HS-5 (cell line): ENCODE measurements around the gene GIMAP4.
"Not testable (repeated sequence)": the region's sequence is repeated elsewhere in the genome, so short reads cannot be mapped to it uniquely, and the experiment has no call there.

Source experiments
- DNase-seq: peaks from one replicate; pipeline ENCODE4 v3.0.0-alpha.2; 2012; ENCODE audit warnings: low read depth

GIMAP4 gene

GRCh38 chr7:150567169-150567568, at the start of gene GIMAP4:
Gene GIMAP4, plus strand, starts transcription at chr7:150567390. Its CDS starts 2,512 bp downstream, at chr7:150569902.
- DNase-seq: no peak

- no peak for DNase-seq
Observed at GRCh38 chr7:150519310-150519709, 47.9 kb upstream of the GIMAP4 start.

- no peak for DNase-seq
Observed at GRCh38 chr7:150520145-150520544, 47.0 kb upstream of the GIMAP4 start.

GRCh38 chr7:150522931-150523330, 44.3 kb upstream of the GIMAP4 start:
- DNase-seq: not testable (repeated sequence)

- DNase-seq: no peak
Observed at GRCh38 chr7:150524018-150524417, 43.2 kb upstream of the GIMAP4 start.

GRCh38 chr7:150531704-150532103, 35.5 kb upstream of the GIMAP4 start:
- DNase-seq: no peak

- DNase-seq: no peak
Observed at GRCh38 chr7:150538259-150538658, 28.9 kb upstream of the GIMAP4 start.

GRCh38 chr7:150553163-150553562, 14.0 kb upstream of the GIMAP4 start:
- DNase-seq: no peak

GRCh38 chr7:150556521-150557138, 10.6 kb upstream of the GIMAP4 start:
- DNase-seq: no peak

- DNase-seq: no peak
Observed at GRCh38 chr7:150560486-150560885, 6.7 kb upstream of the GIMAP4 start.

GRCh38 chr7:150562919-150563318, 4.3 kb upstream of the GIMAP4 start:
- DNase-seq: no peak

- no peak for DNase-seq
Observed at GRCh38 chr7:150564006-150564405, 3.2 kb upstream of the GIMAP4 start.

GRCh38 chr7:150564566-150564965, 2.6 kb upstream of the GIMAP4 start:
- no peak for DNase-seq

- no peak for DNase-seq
Observed at GRCh38 chr7:150565239-150565638, 2.0 kb upstream of the GIMAP4 start.

GRCh38 chr7:150566123-150566522, 1.1 kb upstream of the GIMAP4 start:
- no peak for DNase-seq

GRCh38 chr7:150566572-150566971, 618 bp upstream of the GIMAP4 start:
- DNase-seq: no peak

GRCh38 chr7:150567871-150568301, 696 bp downstream of the GIMAP4 start:
- DNase-seq: no peak

- no peak for DNase-seq
Observed at GRCh38 chr7:150568714-150569113, 1.5 kb downstream of the GIMAP4 start.

- no peak for DNase-seq
Observed at GRCh38 chr7:150569245-150569955, 2.2 kb downstream of the GIMAP4 start.

GRCh38 chr7:150570556-150571465, 3.6 kb downstream of the GIMAP4 start:
- DNase-seq: no peak

GRCh38 chr7:150572496-150572895, 5.3 kb downstream of the GIMAP4 start:
- DNase-seq: no peak

GRCh38 chr7:150579979-150580637, 12.9 kb downstream of the GIMAP4 start:
- DNase-seq: not testable (repeated sequence)
